Cardiac muscle cell (in vitro differentiated cells and primary cell): Measurements from ENCODE around the gene SALL1. TPM values are rescaled to one million over a fixed set of nuclear protein-coding genes. Genes with fewer than 3 reads are reported as not detected.
A peak's percentile ranks its signal among the peaks of the same experiment; 100 is the strongest.

Experiments used
- DNase-seq, 2 donors: peaks; one replicate each; pipeline versions ENCODE4 v3.0.0 to v3.0.0-alpha.2; 2010 to 2017; ENCODE audit warnings: low read depth in 1 of 2, low spot score in 1 of 2
- H3K27ac ChIP-seq: fragments of 200-600 bp; sonication (generic); 2 replicates; pipeline ENCODE4 v1.5.1; 2016
- H3K27me3 ChIP-seq: fragments of 200-600 bp; sonication (generic); 2 replicates; pipeline ENCODE4 v1.6.0; 2016; ENCODE audit warnings: control low read depth
- H3K36me3 ChIP-seq: fragments of 200-600 bp; sonication (generic); 2 replicates; pipeline ENCODE4 v1.5.1; 2016; ENCODE audit warnings: control low read depth
- H3K4me1 ChIP-seq: fragments of 200-600 bp; sonication (generic); 2 replicates; pipeline ENCODE4 v1.8.1; 2017; ENCODE audit warnings: low read depth, mild to moderate bottlenecking, mixed run types
- H3K4me3 ChIP-seq: fragments of 200-600 bp; sonication (generic); 2 replicates; pipeline ENCODE4 v1.5.1; 2016; ENCODE audit warnings: mild to moderate bottlenecking
- H3K9me3 ChIP-seq: fragments of 200-600 bp; sonication (generic); 2 replicates; pipeline ENCODE4 v1.5.1; 2017; ENCODE audit warnings: low read depth, mild to moderate bottlenecking, control low read depth
- CTCF ChIP-seq: IDR thresholded peaks from 2 replicates; pipeline ENCODE4 v1.5.1; 2012; ENCODE audit warnings: low read depth, mild to moderate bottlenecking, low read length
- polyA plus RNA-seq: library from polyadenylated mRNA; unstranded; fragments of >200 nt; fragmentation: Nextera tagmentation; extraction: Ambion mirVana; gene quantifications from 2 replicates; pipeline ENCODE4 v1.2.1, GENCODE V29; 2016
- total RNA-seq: library from RNA; depleted of rRNA; stranded (reverse); fragments of >200 nt; gene quantifications from 2 replicates; pipeline ENCODE4 v1.2.3, GENCODE V29; 2016

The SALL1 gene
- 7.9 and 16.7 TPM in 2 replicates for total RNA-seq
- 4.2 and 5.6 TPM in 2 replicates for polyA plus RNA-seq

DNA sequence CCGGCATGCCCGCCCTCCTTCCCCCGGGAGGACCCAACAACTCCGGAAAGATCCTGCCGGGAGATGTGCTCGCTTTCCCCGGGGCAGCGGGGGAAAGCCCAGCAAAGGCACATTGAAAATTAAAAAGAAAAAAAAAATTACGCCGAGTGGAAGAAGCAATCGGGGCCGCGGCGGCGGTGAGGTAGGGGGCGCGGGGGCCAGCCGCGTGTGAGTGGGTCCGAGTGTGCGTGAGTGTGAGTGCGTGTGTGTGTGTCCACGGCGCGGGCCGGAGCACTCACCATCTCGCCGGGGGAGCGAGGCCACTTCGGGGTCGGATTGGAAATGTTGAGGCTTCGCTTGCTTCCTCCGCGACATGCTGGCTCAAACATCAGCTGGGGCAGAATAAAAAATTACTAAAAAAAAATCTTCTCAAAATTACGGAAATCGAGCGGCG, at the start of gene SALL1:
SALL1 (minus strand) TSS at position 383 of the 433 bp plus-strand sequence; CDS start at position 354, 29 bp downstream.
- H3K4me1 ChIP-seq, result peaks cover 44% of the 10 kb centered on the region
- H3K9me3 ChIP-seq, result no peaks in the 10 kb centered on the region
- peak within 1 kb of the TSS; percentile 89 for H3K27ac ChIP-seq
- H3K36me3 ChIP-seq, result no peaks in the 10 kb centered on the region
- H3K27me3 ChIP-seq, result peaks cover 11% of the 10 kb centered on the region
- H3K4me3 ChIP-seq, result peak within 1 kb of the TSS; percentile 68
- TF ChIP-seq CTCF, result no peak
- peak; percentile 23 to 62 for DNase-seq

DNA sequence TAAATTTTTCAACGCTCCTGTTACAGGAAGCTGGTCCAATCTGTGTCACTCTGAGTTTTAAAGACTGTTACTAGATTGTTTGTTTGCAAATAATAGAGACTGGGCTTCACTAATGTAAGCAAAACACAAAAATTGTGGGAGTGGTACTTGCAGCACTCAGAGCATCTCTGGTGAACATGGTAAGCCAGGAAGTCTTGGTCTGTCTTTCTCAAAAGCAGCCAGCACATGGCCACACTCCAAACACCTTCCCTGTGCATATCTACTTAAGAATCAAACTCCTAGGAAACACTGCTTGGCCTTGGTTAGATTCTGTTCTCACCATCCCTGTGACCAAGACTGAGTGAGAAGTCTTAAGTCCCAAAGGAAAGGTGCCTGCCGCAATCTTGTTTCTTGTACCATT, 49.7 kb upstream of the SALL1 start:
- no peak for TF ChIP-seq CTCF
- no peak for DNase-seq
- Histone ChIP-seq H3K4me3 (no peak overlapping the region), H3K36me3 (no peaks in the 10 kb centered on the region), H3K4me1 (peaks cover 5% of the 10 kb centered on the region), H3K9me3 (no peaks in the 10 kb centered on the region), H3K27me3 (no peaks in the 10 kb centered on the region), H3K27ac (no peak overlapping the region)

DNA sequence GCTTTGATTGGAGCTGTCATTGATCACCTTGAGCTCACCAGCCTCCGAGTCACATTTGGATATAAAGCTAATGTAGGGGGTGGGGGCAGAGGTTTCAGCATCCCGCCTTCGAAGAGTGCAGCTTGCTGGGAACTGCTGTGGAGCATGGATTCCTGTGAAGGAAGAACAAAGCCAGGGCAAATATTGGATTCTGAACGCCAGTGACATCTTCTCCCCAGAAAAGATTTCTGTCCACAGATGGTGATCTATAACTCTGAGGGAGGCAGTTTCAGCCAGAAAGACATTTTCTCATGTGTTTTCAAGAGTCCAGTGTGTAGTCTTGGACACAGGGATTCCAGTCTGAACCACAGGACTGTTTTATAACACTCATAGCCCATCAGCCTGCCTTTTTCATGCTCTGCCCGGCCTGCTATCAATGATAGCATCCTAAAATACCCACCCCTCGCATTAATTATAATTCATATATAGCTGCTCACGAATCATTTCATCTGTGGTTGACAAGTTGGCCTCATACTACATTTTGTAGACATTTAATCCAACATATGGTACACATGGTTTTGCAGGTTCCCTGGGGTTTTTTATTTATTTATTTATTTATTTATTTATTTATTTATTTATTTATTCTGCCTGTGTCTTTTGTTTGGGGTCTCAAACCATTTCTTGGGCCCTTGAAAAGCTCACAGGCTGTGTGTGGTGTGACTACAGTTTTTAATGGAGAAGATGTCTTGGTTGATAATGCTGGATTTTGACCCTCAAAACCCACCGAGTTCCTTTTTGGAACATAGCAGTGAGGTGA, 47.1 kb upstream of the SALL1 start:
- Histone ChIP-seq H3K36me3 (no peaks in the 10 kb centered on the region), H3K4me3 (no peak overlapping the region), H3K27me3 (no peaks in the 10 kb centered on the region), H3K27ac (no peak overlapping the region), H3K4me1 (peaks cover 5% of the 10 kb centered on the region), H3K9me3 (no peaks in the 10 kb centered on the region)
- DNase-seq, result no peak
- no peak for TF ChIP-seq CTCF

GRCh38 chr16:51193879-51194278, 42.8 kb upstream of the SALL1 start:
- H3K4me3 ChIP-seq, result no peak overlapping the region
- H3K9me3 ChIP-seq, result no peaks in the 10 kb centered on the region
- TF ChIP-seq CTCF, result no peak
- no peak overlapping the region for H3K27ac ChIP-seq
- H3K36me3 ChIP-seq, result no peaks in the 10 kb centered on the region
- no peak for DNase-seq
- no peaks in the 10 kb centered on the region for H3K27me3 ChIP-seq
- H3K4me1 ChIP-seq, result peaks cover 5% of the 10 kb centered on the region

- no peak overlapping the region for H3K27ac ChIP-seq
- no peak for DNase-seq
Measured at GRCh38 chr16:51184702-51185433, 33.8 kb upstream of the SALL1 start.

More at GRCh38 chr16:51184702-51185433, 33.8 kb upstream of the SALL1 start:
- no peaks in the 10 kb centered on the region for H3K9me3 ChIP-seq
- no peaks in the 10 kb centered on the region for H3K27me3 ChIP-seq
- no peak for TF ChIP-seq CTCF
- no peaks in the 10 kb centered on the region for H3K36me3 ChIP-seq
- peaks cover 7% of the 10 kb centered on the region for H3K4me1 ChIP-seq
- no peak overlapping the region for H3K4me3 ChIP-seq
